Fibroblast of lung (primary cell): ENCODE measurements around the gene ARFGAP2. TPM values are rescaled to one million over a fixed set of nuclear protein-coding genes. Genes with fewer than 3 reads are reported as not detected.
A peak's percentile ranks its signal among the peaks of the same experiment; 100 is the strongest.

Experiments
- DNase-seq, 2 donors: peaks; one replicate each; pipeline versions ENCODE4 v3.0.0 to v3.0.0-alpha.2; 2010; ENCODE audit warnings: low read depth in 2 of 2
- H2AFZ ChIP-seq: 2 replicates; pipeline ENCODE4 v1.5.1; 2012; ENCODE audit warnings: low read length, control low read depth, inconsistent platforms
- H3K27ac ChIP-seq: 2 replicates; pipeline ENCODE4 v1.5.1; 2011; ENCODE audit warnings: low read length, control low read depth; ENCODE audit not compliant: insufficient read depth
- H3K27me3 ChIP-seq: 2 replicates; pipeline ENCODE4 v1.5.1; 2011; ENCODE audit warnings: mild to moderate bottlenecking, low read length; ENCODE audit not compliant: control insufficient read depth, insufficient read depth
- H3K36me3 ChIP-seq: 2 replicates; pipeline ENCODE4 v1.5.1; 2011; ENCODE audit warnings: low read length; ENCODE audit not compliant: control insufficient read depth, insufficient read depth
- H3K4me1 ChIP-seq: 2 replicates; pipeline ENCODE4 v1.5.1; 2011; ENCODE audit warnings: low read length; ENCODE audit not compliant: control insufficient read depth, insufficient read depth; ENCODE audit errors: extremely low read depth
- H3K4me2 ChIP-seq: 2 replicates; pipeline ENCODE4 v1.5.1; 2011; ENCODE audit warnings: low read length, control low read depth; ENCODE audit not compliant: insufficient read depth; ENCODE audit errors: extremely low read depth
- H3K4me3 ChIP-seq, 4 experiments: fragments of 200-600 bp in 1 of 4; sonication (generic) in 1 of 4; replicated peaks in 1 of 4; 2 replicates each; pipeline ENCODE4 v1.5.1; 2011 to 2016; ENCODE audit warnings: low read length in 4 of 4, low read depth in 3 of 4, mild to moderate bottlenecking in 3 of 4, control low read depth in 2 of 4, inconsistent platforms in 1 of 4, mixed read lengths in 1 of 4; ENCODE audit not compliant: insufficient read depth in 1 of 4; ENCODE audit errors: control extremely low read depth in 1 of 4
- H3K79me2 ChIP-seq: 2 replicates; pipeline ENCODE4 v1.5.1; 2012; ENCODE audit warnings: mild to moderate bottlenecking, low read length, inconsistent platforms; ENCODE audit not compliant: control insufficient read depth, insufficient read depth
- H3K9ac ChIP-seq: 2 replicates; pipeline ENCODE4 v1.5.1; 2011; ENCODE audit warnings: mild to moderate bottlenecking, low read length, control low read depth; ENCODE audit not compliant: insufficient read depth
- H3K9me3 ChIP-seq: 2 replicates; pipeline ENCODE4 v1.5.1; 2012; ENCODE audit warnings: low read depth, low read length; ENCODE audit not compliant: control insufficient read depth, insufficient read depth
- H4K20me1 ChIP-seq: 2 replicates; pipeline ENCODE4 v1.5.1; 2011; ENCODE audit warnings: low read length; ENCODE audit not compliant: control insufficient read depth, insufficient read depth; ENCODE audit errors: extremely low read depth
- EZH2 ChIP-seq: IDR thresholded peaks from 2 replicates; pipeline ENCODE4 v1.5.1; 2012; ENCODE audit warnings: low read length, control low read depth, mild to moderate bottlenecking; ENCODE audit errors: missing control alignments
- polyA minus RNA-seq: library from RNA; depleted of rRNA, polyadenylated mRNA; stranded (reverse); fragments of >200 nt; gene quantifications from 2 replicates; pipeline ENCODE4 v1.2.3, GENCODE V29; 2011; ENCODE audit warnings: low replicate concordance
- polyA plus RNA-seq, 2 donors: library from polyadenylated mRNA; depleted of rRNA in 1 of 2; stranded (reverse) in 1 of 2; unstranded in 1 of 2; fragments of >200 nt; gene quantifications; 2 replicates each; pipeline ENCODE4 v1.2.1, GENCODE V29; 2011 to 2012; ENCODE audit warnings: missing spikeins in 1 of 2
- total RNA-seq: library from RNA; depleted of rRNA; stranded (reverse); fragments of >200 nt; gene quantifications from 2 replicates; pipeline ENCODE4 v1.2.1, GENCODE V29; 2014
- TF ChIP-seq, protein P1 (sequence below), 2 donors: IDR thresholded peaks in 1 of 2; conservative IDR thresholded peaks in 1 of 2; 1 replicate in 1 of 2; 2 replicates in 1 of 2; pipeline ENCODE4 v1.5.1; 2011 to 2012; ENCODE audit warnings: low read length in 2 of 2, control low read depth in 1 of 2, inconsistent platforms in 1 of 2, low read depth in 1 of 2, mild to moderate bottlenecking in 1 of 2

ARFGAP2 gene
- 68.1 and 80.4 TPM in 2 replicates for total RNA-seq
- polyA plus RNA-seq = 50.1 and 68.7 TPM in 2 replicates
- polyA plus RNA-seq (2012) = 48.5 and 66.0 TPM in 2 replicates
- polyA minus RNA-seq = 91.4 and 169 TPM in 2 replicates

- no peaks in the 10 kb centered on the region for H3K9me3 ChIP-seq
- H3K9ac ChIP-seq = peak within 1 kb of the TSS; percentile 97
- peak within 1 kb of the TSS; percentile 98 for H3K27ac ChIP-seq
- TF ChIP-seq, protein P1, sequence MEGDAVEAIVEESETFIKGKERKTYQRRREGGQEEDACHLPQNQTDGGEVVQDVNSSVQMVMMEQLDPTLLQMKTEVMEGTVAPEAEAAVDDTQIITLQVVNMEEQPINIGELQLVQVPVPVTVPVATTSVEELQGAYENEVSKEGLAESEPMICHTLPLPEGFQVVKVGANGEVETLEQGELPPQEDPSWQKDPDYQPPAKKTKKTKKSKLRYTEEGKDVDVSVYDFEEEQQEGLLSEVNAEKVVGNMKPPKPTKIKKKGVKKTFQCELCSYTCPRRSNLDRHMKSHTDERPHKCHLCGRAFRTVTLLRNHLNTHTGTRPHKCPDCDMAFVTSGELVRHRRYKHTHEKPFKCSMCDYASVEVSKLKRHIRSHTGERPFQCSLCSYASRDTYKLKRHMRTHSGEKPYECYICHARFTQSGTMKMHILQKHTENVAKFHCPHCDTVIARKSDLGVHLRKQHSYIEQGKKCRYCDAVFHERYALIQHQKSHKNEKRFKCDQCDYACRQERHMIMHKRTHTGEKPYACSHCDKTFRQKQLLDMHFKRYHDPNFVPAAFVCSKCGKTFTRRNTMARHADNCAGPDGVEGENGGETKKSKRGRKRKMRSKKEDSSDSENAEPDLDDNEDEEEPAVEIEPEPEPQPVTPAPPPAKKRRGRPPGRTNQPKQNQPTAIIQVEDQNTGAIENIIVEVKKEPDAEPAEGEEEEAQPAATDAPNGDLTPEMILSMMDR (conservative IDR thresholded peaks at IDR 0.05 in 1 of 2, IDR thresholded peaks at IDR 0.05 in 1 of 2; ENCODE audit: low read depth in 1 of 2, low read length in 2 of 2) = no peak
- TF ChIP-seq EZH2 = no peak
- no peaks in the 10 kb centered on the region for H3K27me3 ChIP-seq
- peaks cover 13% of the 10 kb centered on the region for H3K4me1 ChIP-seq
- H3K79me2 ChIP-seq = peaks cover 45% of the 10 kb centered on the region
- peak; percentile 95 for DNase-seq
- H4K20me1 ChIP-seq = no peaks in the 10 kb centered on the region
- H3K36me3 ChIP-seq = peaks cover 16% of the 10 kb centered on the region
- H3K4me2 ChIP-seq = peak within 1 kb of the TSS; percentile 100
- peak within 1 kb of the TSS; percentile 92 for H2AFZ ChIP-seq
- peak within 1 kb of the TSS; percentile 91 to 99 (median 93) for H3K4me3 ChIP-seq
Measured at GRCh38 chr11:47176328-47177228, at the start of gene ARFGAP2. Gene ARFGAP2 (minus strand): TSS chr11:47176879. CDS start chr11:47176853, 26 bp downstream.

- Histone ChIP-seq H2AFZ (no peak overlapping the region), H3K27ac (no peak overlapping the region), H3K4me1 (no peaks in the 10 kb centered on the region), H3K27me3 (no peaks in the 10 kb centered on the region), H3K9ac (no peak overlapping the region), H3K9me3 (no peaks in the 10 kb centered on the region), H3K4me3 (no peak overlapping the region), H3K4me2 (no peak overlapping the region), H3K36me3 (no peaks in the 10 kb centered on the region), H3K79me2 (no peaks in the 10 kb centered on the region), H4K20me1 (no peaks in the 10 kb centered on the region)
- TF ChIP-seq EZH2 = no peak
- TF ChIP-seq, protein P1 (conservative IDR thresholded peaks at IDR 0.05 in 1 of 2, IDR thresholded peaks at IDR 0.05 in 1 of 2; ENCODE audit: low read depth in 1 of 2, low read length in 2 of 2) = no peak
- DNase-seq = peak in 1 of 2 donors; percentile 33
Measured at GRCh38 chr11:47225552-47226400, 49.1 kb upstream of the ARFGAP2 start.

- H3K9me3 ChIP-seq = no peaks in the 10 kb centered on the region
- no peak for TF ChIP-seq EZH2
- TF ChIP-seq, protein P1 (conservative IDR thresholded peaks at IDR 0.05 in 1 of 2, IDR thresholded peaks at IDR 0.05 in 1 of 2; ENCODE audit: low read depth in 1 of 2, low read length in 2 of 2) = no peak
- H4K20me1 ChIP-seq = no peaks in the 10 kb centered on the region
- H3K27me3 ChIP-seq = no peaks in the 10 kb centered on the region
- no peak for DNase-seq
- H3K27ac ChIP-seq = no peak overlapping the region
- no peak overlapping the region for H3K4me3 ChIP-seq
- H3K4me2 ChIP-seq = no peak overlapping the region
- no peak overlapping the region for H3K9ac ChIP-seq
- peaks cover 2% of the 10 kb centered on the region for H3K36me3 ChIP-seq
- H2AFZ ChIP-seq = no peak overlapping the region
- peaks cover 7% of the 10 kb centered on the region for H3K79me2 ChIP-seq
- H3K4me1 ChIP-seq = peaks cover 10% of the 10 kb centered on the region
Measured at GRCh38 chr11:47222696-47223095, 46.0 kb upstream of the ARFGAP2 start.
